ENCODE measurements around the gene ISCU.
"Not testable (repeated sequence)": the region's sequence is repeated elsewhere in the genome, so short reads cannot be mapped to it uniquely, and the experiment has no call there.

The ISCU gene

GRCh38 chr12:108543652-108544051 lies 18.7 kb upstream of the ISCU start:
- no peak for DNase-seq (ENCODE audit: low read depth, low spot score)

- no peak for DNase-seq (ENCODE audit: low read depth, low spot score)
Observed at GRCh38 chr12:108547686-108548085, 14.7 kb upstream of the ISCU start.

DNA sequence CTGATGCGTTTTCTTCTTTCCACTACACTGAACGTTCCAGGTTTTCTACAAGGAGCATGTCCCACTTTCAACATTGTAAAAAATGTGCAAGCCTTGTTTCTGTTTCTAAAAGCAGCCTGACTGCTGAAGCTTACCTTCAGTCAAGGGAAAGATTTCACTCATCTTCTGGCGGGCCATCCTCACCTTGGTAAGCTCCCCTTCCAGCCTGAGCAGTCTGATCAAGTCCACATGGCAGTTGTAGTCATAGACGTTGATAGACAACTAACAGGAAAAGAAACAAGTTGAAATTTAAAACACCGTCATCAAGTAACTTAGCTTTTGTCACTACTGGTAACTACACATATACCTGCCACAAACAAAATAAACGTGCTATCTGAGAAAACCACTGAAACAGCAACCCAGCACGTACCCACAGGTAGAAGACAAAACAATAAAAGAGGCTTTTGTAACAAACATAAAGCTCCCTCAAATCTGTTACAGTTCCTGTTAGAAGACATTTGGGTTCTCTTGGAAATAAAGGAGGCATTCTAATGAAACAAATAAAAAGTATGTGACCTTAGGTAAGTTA lies 13.4 kb upstream of the ISCU start:
- DNase-seq (ENCODE audit: low read depth, low spot score), result no peak

DNA sequence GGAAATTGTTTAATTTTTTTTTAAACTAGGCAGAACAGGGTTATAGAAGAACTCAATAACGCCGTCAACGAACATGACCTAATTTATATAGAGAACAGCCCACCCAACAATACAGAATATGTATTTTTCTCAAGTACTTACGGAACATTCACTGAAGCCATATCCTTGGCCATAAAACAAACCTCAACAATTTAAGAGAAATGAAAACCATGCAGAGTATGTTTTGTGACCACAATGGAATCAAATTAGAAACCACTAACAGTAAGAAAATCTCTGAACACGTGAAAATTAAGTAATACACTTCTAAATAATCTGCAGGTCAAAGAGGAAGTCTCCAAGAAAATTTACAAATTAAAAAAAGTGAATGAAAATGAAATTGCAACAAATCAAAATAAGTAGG lies 10.9 kb upstream of the ISCU start:
- no peak for DNase-seq (ENCODE audit: low read depth, low spot score)

DNA sequence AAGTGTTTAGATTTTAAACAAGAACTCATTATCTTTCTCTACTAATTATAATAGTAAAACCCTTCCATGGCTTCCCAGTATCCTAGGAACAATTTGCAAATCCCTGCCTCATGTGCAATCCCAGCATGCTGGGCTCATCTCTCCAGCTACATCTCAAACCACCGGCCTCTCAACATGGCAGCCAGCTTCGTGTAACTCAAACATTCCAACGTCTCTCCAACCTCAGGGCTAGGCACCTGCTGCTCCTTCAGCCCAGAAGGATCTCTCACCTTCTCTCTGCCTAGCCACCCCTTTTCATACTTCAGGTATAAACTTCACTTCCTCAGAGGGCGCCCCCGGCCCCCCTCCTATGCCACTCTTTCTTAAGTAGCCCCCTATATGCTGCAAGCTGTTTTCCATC lies 8.6 kb upstream of the ISCU start:
- DNase-seq (ENCODE audit: low read depth, low spot score), result no peak

GRCh38 chr12:108555383-108555782 lies 7.0 kb upstream of the ISCU start:
- DNase-seq (ENCODE audit: low read depth, low spot score), result not testable (repeated sequence)

GRCh38 chr12:108559007-108559655 lies 3.3 kb upstream of the ISCU start:
- no peak for DNase-seq (ENCODE audit: low read depth, low spot score)

DNA sequence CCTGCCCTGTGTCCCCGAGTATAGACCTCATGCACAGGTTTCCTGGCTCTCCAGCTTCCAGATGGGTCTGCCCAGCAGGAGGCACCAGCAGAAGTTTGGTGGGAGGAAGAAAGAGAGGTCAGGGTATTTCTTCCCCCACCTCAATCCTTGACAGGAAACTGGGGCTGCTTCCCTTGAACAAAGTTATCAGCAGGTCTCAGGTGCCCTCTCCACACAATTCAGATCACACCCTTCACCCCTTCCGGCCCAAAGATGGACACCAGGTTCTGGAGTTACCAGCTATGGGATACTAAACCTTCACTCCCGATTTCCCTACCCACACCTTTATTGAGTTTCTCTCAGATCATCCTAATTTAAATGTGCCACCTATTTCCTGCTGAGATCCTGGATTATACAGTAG lies 2.6 kb upstream of the ISCU start:
- no peak for DNase-seq (ENCODE audit: low read depth, low spot score)

GRCh38 chr12:108560321-108560721 lies 2.1 kb upstream of the ISCU start:
- no peak for DNase-seq (ENCODE audit: low read depth, low spot score)

DNA sequence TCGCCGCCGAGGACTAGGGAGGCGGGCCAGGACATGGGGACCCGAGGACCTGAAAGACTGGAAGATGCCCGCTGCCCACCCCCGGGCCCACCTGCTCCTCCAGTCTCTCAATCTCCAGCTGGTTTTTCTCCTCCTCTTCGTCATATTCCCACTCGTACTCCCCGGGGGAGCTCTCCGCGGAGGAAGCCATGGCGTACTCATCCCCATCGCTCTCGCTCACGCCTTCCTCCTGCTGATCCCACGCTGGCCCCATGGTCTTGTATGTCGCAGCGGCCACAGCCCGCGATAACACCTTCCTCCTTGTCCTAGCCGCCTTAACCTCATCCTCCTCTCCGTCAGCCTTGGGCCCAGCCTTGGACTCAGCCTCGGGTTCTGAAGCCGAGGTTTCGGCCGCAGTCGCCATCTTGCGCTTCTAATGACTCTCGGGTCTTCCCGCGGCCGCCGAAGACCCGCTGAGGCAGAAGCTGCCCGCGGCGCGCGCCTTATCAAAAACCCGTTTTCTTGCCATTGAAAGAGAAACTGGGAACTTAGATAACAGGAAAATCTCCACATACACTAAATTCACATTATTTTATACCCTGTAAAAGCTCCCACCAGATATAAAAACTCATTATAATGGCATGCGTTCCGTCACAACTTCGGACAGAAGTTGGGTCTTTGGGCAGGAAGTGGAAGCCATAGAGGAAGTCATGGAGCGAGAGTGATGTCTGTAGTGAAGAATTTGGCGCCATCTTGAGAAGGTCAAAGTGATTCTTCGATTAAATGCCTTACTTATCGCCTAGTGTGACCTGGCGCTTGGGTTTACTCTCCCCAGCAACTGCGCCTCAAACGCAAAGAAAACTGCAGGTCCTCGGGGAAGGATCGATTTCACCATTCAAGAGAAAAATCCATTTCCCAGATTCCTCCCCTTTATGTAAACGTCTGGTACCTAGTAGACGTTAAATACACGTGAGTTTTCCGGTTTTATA lies 1.4 kb upstream of the ISCU start, which contains the start of gene SART3:
TSS of gene SART3 (minus strand) at position 422 of the 968 bp plus-strand sequence. CDS start at position 403, 19 bp downstream.
- DNase-seq (ENCODE audit: low read depth, low spot score), result peak; percentile 91

- DNase-seq (ENCODE audit: low read depth, low spot score), result no peak
Observed at GRCh38 chr12:108561852-108562347, 496 bp upstream of the ISCU start.

DNA sequence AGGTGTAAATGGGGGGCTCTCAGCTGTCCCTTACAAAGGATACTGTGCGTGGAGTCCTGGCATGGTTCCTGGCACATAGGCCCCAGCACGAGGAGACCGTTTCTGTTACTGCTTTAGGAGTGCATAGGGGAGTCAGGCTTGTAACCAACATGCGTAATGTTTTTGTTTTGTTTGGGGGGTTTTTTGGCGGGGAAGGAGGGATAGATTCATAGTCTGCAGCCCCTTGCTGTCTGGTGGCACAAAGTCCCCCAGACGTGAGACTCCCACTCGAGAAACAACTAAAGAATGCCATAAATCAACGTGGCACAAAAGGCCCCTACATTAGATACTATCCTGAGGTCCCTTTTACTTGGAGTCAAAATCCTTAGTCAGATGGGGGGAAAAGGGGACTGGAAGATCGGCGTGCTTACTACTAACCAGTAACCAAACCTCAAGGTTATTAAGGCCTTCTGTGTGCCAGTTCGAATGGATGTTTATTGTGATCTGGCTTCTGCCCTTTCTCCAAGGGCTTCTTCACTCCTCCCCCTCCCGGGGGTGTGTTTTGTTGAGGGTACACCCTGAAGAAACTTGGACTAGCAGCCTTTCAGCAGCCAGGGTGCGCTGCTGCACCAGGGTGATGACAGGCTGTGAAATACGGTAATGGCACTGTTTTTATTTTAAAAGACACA lies 874 bp downstream of the ISCU start:
- peak; percentile 50 for DNase-seq (ENCODE audit: low read depth, low spot score)

GRCh38 chr12:108563804-108564151 lies 1.4 kb downstream of the ISCU start:
- no peak for DNase-seq (ENCODE audit: low read depth, low spot score)

GRCh38 chr12:108564724-108565123 lies 2.3 kb downstream of the ISCU start:
- no peak for DNase-seq (ENCODE audit: low read depth, low spot score)

GRCh38 chr12:108565146-108565545 lies 2.8 kb downstream of the ISCU start:
- DNase-seq (ENCODE audit: low read depth, low spot score), result no peak

- DNase-seq (ENCODE audit: low read depth, low spot score), result no peak
Observed at GRCh38 chr12:108565976-108566375, 3.6 kb downstream of the ISCU start.

- no peak for DNase-seq (ENCODE audit: low read depth, low spot score)
Observed at GRCh38 chr12:108566452-108566851, 4.1 kb downstream of the ISCU start.

- no peak for DNase-seq (ENCODE audit: low read depth, low spot score)
Observed at GRCh38 chr12:108567406-108568337, 5.3 kb downstream of the ISCU start.

- no peak for DNase-seq (ENCODE audit: low read depth, low spot score)
Observed at GRCh38 chr12:108568338-108569154, 6.2 kb downstream of the ISCU start.

Measured in iPS DF 19.7 (cell line).